GM18502 (cell line): Measurements from ENCODE around the gene OR5F1.

Experiments
- ATAC-seq: cut with Tn5 transposase; IDR thresholded peaks from one replicate; pipeline ENCODE4 v1.9.1; 2021; ENCODE audit warnings: mild to moderate bottlenecking; ENCODE audit not compliant: unreplicated experiment, poor library complexity

Gene OR5F1

DNA sequence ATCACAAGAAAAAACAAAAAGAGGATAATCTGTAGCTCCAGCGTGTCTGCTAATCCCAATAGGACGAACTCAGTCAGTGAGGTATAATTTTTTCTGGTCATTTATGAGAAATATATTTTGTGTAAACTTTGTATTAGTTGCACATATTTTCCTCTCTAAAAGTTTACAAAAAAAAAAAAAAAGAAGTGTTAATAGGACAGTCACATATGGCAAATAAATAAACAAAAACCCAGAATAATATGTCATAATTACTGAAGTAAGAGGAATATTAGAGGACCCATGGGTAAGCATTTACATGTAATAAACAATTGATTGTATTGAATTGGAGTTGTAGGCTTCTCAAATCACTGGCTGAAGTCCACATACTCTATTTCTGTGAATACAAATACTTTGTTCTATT lies at the start of gene OR5F1:
TSS of gene OR5F1 (minus strand) at position 101 of the 400 bp plus-strand sequence. CDS start at position 101, 0 bp downstream.
- ATAC-seq: no peak

DNA sequence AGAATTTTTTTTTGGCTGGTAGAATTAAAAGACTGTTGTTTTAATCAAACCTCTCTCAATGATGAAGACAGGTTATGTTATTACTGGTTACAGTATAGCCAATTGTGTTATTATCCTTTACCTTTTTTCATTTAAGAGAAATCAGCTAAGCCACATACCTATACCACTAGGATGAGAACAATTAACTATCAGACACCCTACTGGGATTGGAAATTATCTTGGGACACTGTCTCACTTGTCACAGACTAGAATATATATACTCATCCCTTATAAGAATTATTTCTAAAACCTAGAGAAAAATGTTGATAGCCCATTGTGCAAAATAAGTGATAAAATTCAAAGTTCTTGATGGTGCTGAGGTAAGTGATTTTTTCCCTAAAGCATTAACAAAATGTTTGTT lies 32.9 kb upstream of the OR5F1 start, which contains the start of gene OR5AS1:
TSS of gene OR5AS1 (plus strand) at position 301 of the 400 bp plus-strand sequence. CDS start 2,765 bp downstream, outside the sequence.
- no peak for ATAC-seq

DNA sequence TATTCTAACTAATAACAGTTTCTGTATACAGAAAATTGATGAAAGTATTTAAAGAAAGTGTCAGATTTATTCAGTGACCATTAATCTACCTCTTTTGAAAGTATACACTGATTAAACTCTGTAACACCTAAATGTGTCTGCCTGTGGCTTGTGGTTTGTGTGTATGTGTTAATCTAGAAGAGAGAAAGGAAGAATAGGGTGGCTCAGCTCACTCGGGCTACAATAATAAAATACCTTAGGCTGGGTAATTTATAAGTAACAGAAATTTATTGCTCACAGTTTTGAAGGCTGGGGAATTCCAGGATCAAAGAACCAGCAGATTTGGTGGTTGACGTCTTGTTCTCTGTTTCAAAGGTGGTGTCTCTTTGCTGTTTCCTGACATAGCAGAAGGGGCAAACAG lies 19.4 kb upstream of the OR5F1 start:
- ATAC-seq: no peak

DNA sequence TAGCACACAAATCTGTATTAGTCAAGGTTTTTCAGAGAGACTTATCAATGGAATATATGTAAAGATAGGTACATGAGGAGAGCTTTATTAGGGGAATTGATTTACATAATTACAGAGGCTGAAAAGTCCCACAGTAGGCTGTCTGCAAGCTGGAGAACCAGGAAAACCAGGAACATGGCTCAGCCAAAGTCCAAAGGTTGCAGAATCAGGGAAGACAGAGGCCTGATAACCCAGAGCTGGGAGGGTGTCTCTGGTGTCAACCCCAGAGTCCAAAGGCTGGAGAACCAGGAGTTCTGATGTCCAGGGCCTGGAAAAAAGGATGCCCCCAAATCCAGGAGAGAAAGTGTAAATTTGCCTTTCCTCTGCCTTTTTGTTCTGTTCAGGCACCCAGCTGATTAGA lies 16.3 kb upstream of the OR5F1 start:
- ATAC-seq: no peak

DNA sequence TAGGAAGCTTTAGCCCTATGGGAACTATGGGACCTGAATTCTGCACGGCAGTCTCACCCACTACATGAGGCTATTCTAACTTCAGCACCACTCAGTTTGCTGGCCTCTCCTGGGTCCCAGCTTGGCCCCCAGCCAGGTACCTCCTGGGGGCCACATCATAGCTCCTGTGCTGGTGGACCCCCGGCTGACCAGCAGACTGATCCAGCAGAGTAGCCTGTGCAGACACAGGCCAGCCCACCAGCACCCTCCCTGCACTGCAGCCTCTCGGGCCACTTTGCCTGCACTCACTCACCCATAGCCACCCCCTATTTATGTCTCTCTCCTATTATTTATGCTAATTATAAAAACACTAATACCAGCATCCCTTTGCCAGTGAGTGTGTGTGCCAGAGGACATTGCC lies 23.5 kb downstream of the OR5F1 start:
- no peak for ATAC-seq

DNA sequence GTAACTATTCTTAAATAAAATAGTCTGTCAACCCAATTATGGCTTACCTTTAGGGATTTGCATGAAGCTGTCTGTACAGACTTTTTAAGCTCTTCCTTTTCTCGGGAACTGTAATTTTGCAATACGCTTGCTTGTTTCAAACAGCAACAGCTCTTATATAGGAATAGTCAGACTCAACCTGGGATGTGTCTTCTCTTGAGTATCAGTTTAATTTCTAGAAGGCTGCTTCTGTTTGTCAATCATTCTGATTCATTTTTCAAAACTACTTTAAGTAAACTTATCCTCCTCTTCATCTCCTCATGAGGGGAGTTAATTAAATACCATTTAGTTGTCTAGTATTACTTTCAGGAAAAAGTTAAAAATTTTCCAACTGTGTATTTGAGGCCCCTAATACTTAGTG lies 24.6 kb downstream of the OR5F1 start, which contains the start of gene OR10AG1:
TSS of gene OR10AG1 (minus strand) at position 101 of the 400 bp plus-strand sequence. CDS start at position 63, 38 bp downstream.
- no peak for ATAC-seq

DNA sequence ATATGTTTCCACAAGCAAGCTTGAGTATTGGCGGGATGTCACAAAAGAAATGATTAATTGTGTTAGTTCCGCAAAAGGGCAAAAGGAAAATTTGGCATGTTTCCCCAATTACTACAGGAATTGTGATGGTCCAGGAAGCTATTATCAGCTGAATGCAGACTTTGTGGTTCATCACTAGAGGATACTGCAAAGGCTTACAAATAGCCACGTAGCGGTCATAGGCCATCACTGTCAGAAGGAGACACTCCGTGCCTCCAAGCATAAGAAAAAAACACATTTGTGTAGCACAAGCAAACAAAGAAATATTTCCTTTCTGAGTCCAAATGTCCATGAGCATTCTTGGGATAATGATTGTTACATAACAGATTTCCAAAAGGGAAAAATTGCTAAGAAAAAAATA lies 26.5 kb downstream of the OR5F1 start:
- no peak for ATAC-seq

DNA sequence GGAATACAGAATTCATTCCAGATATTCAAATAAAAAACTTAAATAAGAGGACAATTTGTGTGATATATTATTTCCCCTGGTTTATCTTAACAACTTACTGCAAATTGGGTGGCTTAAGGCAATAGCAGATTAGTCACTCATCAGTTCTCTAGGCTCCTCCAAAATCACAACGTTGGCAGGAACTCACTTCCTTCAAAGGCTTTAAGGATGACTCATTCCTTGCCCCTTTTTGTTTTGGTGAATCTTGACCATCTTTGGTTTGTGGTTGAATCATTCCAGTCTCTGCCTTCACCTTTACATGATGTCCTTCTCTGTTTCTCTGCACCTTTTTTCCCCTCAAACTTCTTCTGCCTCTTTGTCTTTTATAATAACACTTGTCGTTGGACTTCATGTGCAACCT lies 28.0 kb downstream of the OR5F1 start:
- ATAC-seq: no peak

DNA sequence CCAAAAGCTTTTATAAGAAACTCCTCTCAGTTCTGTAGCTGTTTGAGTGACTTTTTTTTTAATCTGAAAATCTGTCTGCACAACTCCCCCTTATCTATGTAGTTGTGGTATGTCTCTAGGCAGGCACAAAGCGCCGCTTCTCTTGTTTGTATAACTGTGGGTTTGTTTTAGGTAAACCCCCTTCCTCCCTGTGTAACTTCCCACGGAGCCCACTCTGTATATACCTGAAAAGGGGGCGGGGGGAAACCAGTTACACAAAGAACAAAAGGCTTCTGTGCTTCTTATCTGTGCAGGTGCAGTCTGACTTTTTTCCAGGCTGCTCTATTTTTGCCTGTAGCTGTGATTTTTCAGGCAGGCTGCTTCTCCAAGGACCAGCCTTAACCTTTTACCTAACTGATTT lies 37.9 kb downstream of the OR5F1 start:
- ATAC-seq: no peak

DNA sequence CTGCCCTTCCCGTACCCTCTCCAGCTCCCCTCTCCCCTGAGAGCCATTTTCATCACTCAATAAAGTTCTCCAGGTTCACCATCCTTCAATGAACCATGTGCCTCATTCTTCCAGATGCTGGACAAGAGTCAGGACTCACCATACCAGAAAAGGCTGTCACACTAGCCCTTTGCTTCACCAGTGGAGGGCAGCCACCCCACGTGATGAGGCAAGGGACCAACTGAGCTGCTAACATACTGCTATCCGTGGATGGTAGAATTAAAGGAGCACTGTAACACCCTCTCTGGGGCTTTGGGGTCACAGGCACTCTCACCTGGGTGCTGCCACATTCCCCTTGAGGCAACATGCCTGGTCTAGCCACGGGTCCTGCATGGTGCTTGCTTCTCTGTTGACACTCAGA lies 45.1 kb downstream of the OR5F1 start:
- ATAC-seq: no peak
